Measurements from ENCODE around the gene PTPRN2. TPM values are rescaled to one million over a fixed set of nuclear protein-coding genes. Genes with fewer than 3 reads are reported as not detected.
"Not testable (repeated sequence)": the region's sequence is repeated elsewhere in the genome, so short reads cannot be mapped to it uniquely, and the experiment has no call there.

The PTPRN2 gene
- total and polyA plus RNA-seq, 3 experiments from 2014 or later: 0.33 to 1.2 (median 0.42) TPM

DNA sequence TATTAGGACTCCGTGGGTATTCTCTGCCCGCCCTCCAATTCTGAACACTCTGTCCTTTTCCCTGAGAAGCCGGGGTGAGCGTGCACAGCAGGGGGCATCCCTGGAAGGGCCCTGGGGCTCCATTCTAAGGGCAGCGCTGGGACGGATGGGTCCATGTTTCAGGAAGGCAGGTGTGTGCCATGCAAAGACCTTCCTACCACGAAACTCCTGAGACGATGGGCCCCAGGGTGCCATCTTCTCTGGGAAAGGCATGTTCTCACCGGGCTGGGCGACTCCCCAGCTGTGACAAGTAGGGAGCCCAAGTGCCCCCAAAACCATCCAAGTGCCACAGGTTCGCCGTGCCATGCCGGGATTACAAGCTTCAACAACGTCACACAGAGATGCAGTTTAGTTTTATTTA, 994.1 kb downstream of the PTPRN2 start:
- Mint-ChIP-seq H3K36me3 (no peaks in the 10 kb centered on the region), H3K4me3 (no peak overlapping the region), H3K9me3 (peaks cover 0 to 5% (median 2%) of the 10 kb centered on the region in 5 donors), H3K27ac (no peak overlapping the region), H3K27me3 (peaks cover 14 to 28% of the 10 kb centered on the region in 2 donors), H3K4me1 (peaks cover 0 to 4% (median 0%) of the 10 kb centered on the region in 3 donors)
- Histone ChIP-seq H3K27me3 (ENCODE audit: insufficient read depth, low read length, poor library complexity, severe bottlenecking) (no peaks in the 10 kb centered on the region), H3K9me3 (ENCODE audit: low read length) (no peaks in the 10 kb centered on the region), H3K27ac (ENCODE audit: low read depth, low read length) (no peak overlapping the region), H3K36me3 (ENCODE audit: insufficient read depth, low read length) (no peaks in the 10 kb centered on the region), H3K4me3 (ENCODE audit: low read length) (no peak overlapping the region), H3K4me1 (ENCODE audit: insufficient read depth, low read length) (no peaks in the 10 kb centered on the region)
- ChIA-PET CTCF (no interaction called here), POLR2A (no interaction called here)
- no peak for DNase-seq

- POLR2A ChIA-PET; H3K27ac ChIP-seq (ENCODE audit: low read depth, low read length): not testable (repeated sequence)
- peak overlapping the region in 1 of 7 donors; percentile 58 for H3K4me3 Mint-ChIP-seq
Observed at GRCh38 chr7:157592636-157593320, 994.8 kb downstream of the PTPRN2 start.

GRCh38 chr7:157590526-157590925, 997.1 kb downstream of the PTPRN2 start:
- Histone ChIP-seq H3K27me3 (ENCODE audit: insufficient read depth, low read length, poor library complexity, severe bottlenecking) (peaks cover 7% of the 10 kb centered on the region), H3K9me3 (ENCODE audit: low read length) (no peaks in the 10 kb centered on the region), H3K36me3 (ENCODE audit: insufficient read depth, low read length) (no peaks in the 10 kb centered on the region), H3K4me3 (ENCODE audit: low read length) (no peak overlapping the region), H3K27ac (ENCODE audit: low read depth, low read length) (no peak overlapping the region), H3K4me1 (ENCODE audit: insufficient read depth, low read length) (peaks cover 5% of the 10 kb centered on the region)
- ChIA-PET POLR2A (no interaction called here), CTCF (no interaction called here)
- no peak for DNase-seq
- peaks cover 0 to 5% (median 2%) of the 10 kb centered on the region in 5 donors for H3K9me3 Mint-ChIP-seq
- peaks cover 1 to 5% (median 2%) of the 10 kb centered on the region in 3 donors for H3K4me1 Mint-ChIP-seq
- no peaks in the 10 kb centered on the region for H3K36me3 Mint-ChIP-seq
- H3K27me3 Mint-ChIP-seq: peaks cover 28 to 48% of the 10 kb centered on the region in 2 donors
- H3K27ac Mint-ChIP-seq: no peak overlapping the region
- no peak overlapping the region for H3K4me3 Mint-ChIP-seq

More at GRCh38 chr7:157592636-157593320, 994.8 kb downstream of the PTPRN2 start:
- H3K9me3 ChIP-seq (ENCODE audit: low read length); CTCF ChIA-PET; H3K36me3 Mint-ChIP-seq; H3K4me1 ChIP-seq (ENCODE audit: insufficient read depth, low read length); H3K27me3 ChIP-seq (ENCODE audit: insufficient read depth, low read length, poor library complexity, severe bottlenecking); H3K4me3 ChIP-seq (ENCODE audit: low read length); H3K36me3 ChIP-seq (ENCODE audit: insufficient read depth, low read length); H3K4me1 Mint-ChIP-seq; H3K9me3 Mint-ChIP-seq: not testable (repeated sequence)
- Mint-ChIP-seq H3K27me3 (peaks cover 18 to 30% of the 10 kb centered on the region in 2 donors), H3K27ac (peak overlapping the region in 3 of 8 donors; percentile 23 to 64 (median 59))
- DNase-seq: peak in 2 of 5 donors; percentile 19 to 41

DNA sequence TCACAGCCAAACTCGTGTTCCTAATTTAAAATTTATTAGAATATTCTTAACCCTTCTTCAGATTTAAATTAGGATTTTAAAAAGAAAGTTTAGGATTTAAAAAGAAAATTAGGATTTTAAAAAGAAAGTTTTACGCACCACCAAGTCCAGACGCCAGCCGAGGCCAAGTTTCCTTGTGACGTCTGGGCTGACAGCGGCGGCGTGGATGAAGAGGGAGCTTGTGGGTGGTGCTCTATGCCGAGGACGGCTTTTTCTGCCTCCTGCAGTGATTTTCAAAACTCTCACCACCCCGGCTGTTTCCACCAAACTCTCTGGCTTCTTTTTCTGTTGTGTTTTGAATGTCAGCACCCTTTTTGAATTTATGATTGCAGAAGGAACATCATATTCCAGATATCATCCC, 997.9 kb downstream of the PTPRN2 start:
- DNase-seq: no peak
- H3K9me3 ChIP-seq (ENCODE audit: low read length): no peaks in the 10 kb centered on the region
- POLR2A ChIA-PET: no interaction called here

GRCh38 chr7:157587805-157588560, 999.6 kb downstream of the PTPRN2 start:
- Histone ChIP-seq H3K27ac (ENCODE audit: low read depth, low read length) (no peak overlapping the region), H3K9me3 (ENCODE audit: low read length) (no peaks in the 10 kb centered on the region), H3K4me3 (ENCODE audit: low read length) (no peak overlapping the region), H3K27me3 (ENCODE audit: insufficient read depth, low read length, poor library complexity, severe bottlenecking) (peaks cover 11% of the 10 kb centered on the region), H3K36me3 (ENCODE audit: insufficient read depth, low read length) (no peaks in the 10 kb centered on the region), H3K4me1 (ENCODE audit: insufficient read depth, low read length) (peaks cover 10% of the 10 kb centered on the region)
- CTCF ChIA-PET: no interaction called here
- peaks cover 41 to 71% of the 10 kb centered on the region in 2 donors for H3K27me3 Mint-ChIP-seq
- no peak overlapping the region for H3K27ac Mint-ChIP-seq
- no peak overlapping the region for H3K4me3 Mint-ChIP-seq
- H3K4me1 Mint-ChIP-seq: peaks cover 4 to 9% (median 5%) of the 10 kb centered on the region in 3 donors
- POLR2A ChIA-PET: no interaction called here
- H3K36me3 Mint-ChIP-seq: no peaks in the 10 kb centered on the region
- DNase-seq: no peak
- peaks cover 0 to 5% (median 2%) of the 10 kb centered on the region in 5 donors for H3K9me3 Mint-ChIP-seq

More for the DNA sequence above, 997.9 kb downstream of the PTPRN2 start:
- Mint-ChIP-seq H3K4me1 (peaks cover 4 to 7% (median 5%) of the 10 kb centered on the region in 3 donors), H3K4me3 (no peak overlapping the region), H3K36me3 (no peaks in the 10 kb centered on the region), H3K27ac (no peak overlapping the region), H3K9me3 (peaks cover 0 to 5% (median 2%) of the 10 kb centered on the region in 5 donors), H3K27me3 (peaks cover 35 to 56% of the 10 kb centered on the region in 2 donors)
- CTCF ChIA-PET: no interaction called here
- Histone ChIP-seq H3K27ac (ENCODE audit: low read depth, low read length) (no peak overlapping the region), H3K27me3 (ENCODE audit: insufficient read depth, low read length, poor library complexity, severe bottlenecking) (peaks cover 11% of the 10 kb centered on the region), H3K4me1 (ENCODE audit: insufficient read depth, low read length) (peaks cover 10% of the 10 kb centered on the region), H3K36me3 (ENCODE audit: insufficient read depth, low read length) (no peaks in the 10 kb centered on the region), H3K4me3 (ENCODE audit: low read length) (no peak overlapping the region)

GRCh38 chr7:157587051-157587804, 1000.4 kb downstream of the PTPRN2 start:
- no peak for DNase-seq
- ChIA-PET CTCF (no interaction called here), POLR2A (no interaction called here)
- H3K4me3 ChIP-seq (ENCODE audit: low read length): no peak overlapping the region
- Mint-ChIP-seq H3K4me3 (no peak overlapping the region), H3K4me1 (peaks cover 4 to 5% (median 5%) of the 10 kb centered on the region in 3 donors), H3K36me3 (no peaks in the 10 kb centered on the region), H3K27ac (no peak overlapping the region), H3K27me3 (peaks cover 39 to 74% of the 10 kb centered on the region in 2 donors), H3K9me3 (peaks cover 0 to 3% (median 2%) of the 10 kb centered on the region in 5 donors)
- peaks cover 10% of the 10 kb centered on the region for H3K4me1 ChIP-seq (ENCODE audit: insufficient read depth, low read length)
- peaks cover 11% of the 10 kb centered on the region for H3K27me3 ChIP-seq (ENCODE audit: insufficient read depth, low read length, poor library complexity, severe bottlenecking)
- no peaks in the 10 kb centered on the region for H3K9me3 ChIP-seq (ENCODE audit: low read length)
- H3K36me3 ChIP-seq (ENCODE audit: insufficient read depth, low read length): no peaks in the 10 kb centered on the region
- H3K27ac ChIP-seq (ENCODE audit: low read depth, low read length): no peak overlapping the region

DNA sequence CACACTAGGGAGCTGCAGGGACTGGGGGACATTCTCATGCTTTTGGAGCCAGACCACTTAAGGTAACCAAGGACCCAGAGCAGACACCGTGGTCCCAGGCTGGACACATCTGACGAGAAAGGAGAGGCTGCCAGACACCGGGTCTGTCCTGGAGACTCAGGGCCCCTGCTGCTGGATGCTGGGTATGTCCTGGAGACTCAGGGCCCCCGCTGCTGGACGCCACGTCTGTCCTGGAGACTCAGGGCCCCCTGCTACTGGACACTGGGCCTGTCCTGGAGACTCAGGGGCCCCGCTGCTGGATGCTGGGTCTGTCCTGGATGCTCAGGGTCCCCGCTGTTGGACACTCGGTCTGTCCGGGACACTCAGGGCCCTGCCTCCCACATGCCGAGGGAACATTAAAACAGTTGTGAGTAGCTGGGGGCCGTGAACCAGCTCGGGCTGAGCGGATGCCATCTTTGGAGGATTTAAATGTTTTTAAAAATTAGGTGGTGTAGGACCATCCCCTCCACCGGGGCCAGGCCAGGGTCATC, 1001.1 kb downstream of the PTPRN2 start:
- no peak overlapping the region for H3K27ac ChIP-seq (ENCODE audit: low read depth, low read length)
- no peaks in the 10 kb centered on the region for H3K36me3 ChIP-seq (ENCODE audit: insufficient read depth, low read length)
- no peak for DNase-seq
- peaks cover 10% of the 10 kb centered on the region for H3K4me1 ChIP-seq (ENCODE audit: insufficient read depth, low read length)
- ChIA-PET POLR2A (no interaction called here), CTCF (no interaction called here)
- Mint-ChIP-seq H3K27ac (no peak overlapping the region), H3K27me3 (peaks cover 38 to 73% of the 10 kb centered on the region in 2 donors), H3K9me3 (peaks cover 0 to 2% (median 1%) of the 10 kb centered on the region in 5 donors), H3K4me3 (no peak overlapping the region), H3K4me1 (peaks cover 4 to 5% (median 4%) of the 10 kb centered on the region in 3 donors), H3K36me3 (no peaks in the 10 kb centered on the region)
- H3K9me3 ChIP-seq (ENCODE audit: low read length): no peaks in the 10 kb centered on the region
- peaks cover 11% of the 10 kb centered on the region for H3K27me3 ChIP-seq (ENCODE audit: insufficient read depth, low read length, poor library complexity, severe bottlenecking)
- no peak overlapping the region for H3K4me3 ChIP-seq (ENCODE audit: low read length)

Data from CD8-positive, alpha-beta memory T cell (primary cell).